Ovary (tissue), 9 donors: Measurements from ENCODE around the gene MMP24. TPM values are rescaled to one million over a fixed set of nuclear protein-coding genes. Genes with fewer than 3 reads are reported as not detected.
A peak's percentile ranks its signal among the peaks of the same experiment; 100 is the strongest.

ENCODE experiments used
- DNase-seq, 5 donors: peaks; one replicate each; pipeline ENCODE4 v3.0.0-alpha.2; 2019 to 2020
- H3K27ac ChIP-seq, 2 donors: fragments of 200-600 bp; one replicate each; pipeline versions ENCODE4 v1.5.1 to v1.8.0; 2019 to 2022
- H3K27me3 ChIP-seq: fragments of 200-600 bp; one replicate; pipeline ENCODE4 v1.8.0; 2022
- H3K36me3 ChIP-seq: fragments of 200-600 bp; sonication (generic); one replicate; pipeline ENCODE4 v1.5.1; 2019
- H3K4me1 ChIP-seq: one replicate; pipeline ENCODE4 v1.8.1; 2013; ENCODE audit warnings: mild to moderate bottlenecking, moderate library complexity; ENCODE audit not compliant: insufficient read depth
- H3K4me3 ChIP-seq: fragments of 200-600 bp; sonication (generic); one replicate; pipeline ENCODE4 v1.5.1; 2017
- H3K9me3 ChIP-seq, 2 donors: fragments of 200-600 bp in 1 of 2; sonication (generic) in 1 of 2; one replicate each; pipeline versions ENCODE4 v1.5.1 to v1.8.1; 2013 to 2019; ENCODE audit warnings: mild to moderate bottlenecking in 1 of 2, moderate library complexity in 1 of 2
- EP300 ChIP-seq: sonication (generic); formaldehyde crosslinking; IDR thresholded peaks from one replicate; pipeline ENCODE4 v1.6.1; 2017; ENCODE audit warnings: antibody characterized with exemption
- POLR2A ChIP-seq: fragments of 450-650 bp; IDR thresholded peaks from one replicate; pipeline ENCODE4 v1.6.1; 2017; ENCODE audit warnings: antibody characterized with exemption, mild to moderate bottlenecking, moderate library complexity
- WGBS, 3 donors: extraction: QIAGEN DNeasy Blood & Tissue Kit in 1 of 3; methylation state at CpG; one replicate each; pipeline versions ENCODE4 v1.1.5 to v1.1.7; 2013 to 2017; 5-methylcytosine and 5-hydroxymethylcytosine counted together
- intact Hi-C, 4 donors: fragments of 100-400 bp; cut with DNase I; formaldehyde crosslinking; loops; one replicate each; pipeline versions ENCODE4 v1.11.0 to v1.15.1; 2022 to 2023
- polyA plus RNA-seq, 2 donors: library from polyadenylated mRNA; stranded (reverse); fragments of 200-250 nt in 1 of 2; fragments of 350-450 nt in 1 of 2; fragmentation: Illumina TruSeq in 1 of 2; extraction: RNeasy Lipid Tissue Mini Kit (QIAGEN cat#74804) in 1 of 2; gene quantifications; one replicate each; pipeline ENCODE4 v1.2.3, GENCODE V29; 2013 to 2014
- total RNA-seq, 7 donors: library from RNA; depleted of rRNA in 2 of 7; stranded (reverse); fragments of >200 nt in 2 of 7; fragmentation: NEBNext Ultra II Directional in 3 of 7; extraction: Animal tissue kit (Norgen Biotek cat#: 25700) in 3 of 7; gene quantifications; one replicate each; pipeline versions ENCODE4 v1.1.0 to v1.2.4, GENCODE V29; 2016 to 2023
- TF ChIP-seq, protein P1 (sequence below), 3 donors: fragments of 450-650 bp in 2 of 3; fragments of 200-600 bp in 1 of 3; IDR thresholded peaks; one replicate each; pipeline versions ENCODE4 v1.5.1 to v1.8.0; 2016 to 2022; ENCODE audit warnings: antibody characterized with exemption in 3 of 3, mild to moderate bottlenecking in 1 of 3
- donor health status: DM: no; HTN: no; CAD: no; lungs with moderate emphysema.
- donor health status: DM: no; HTN: no; CAD: no.
- donor health status: Bipolar disorder and iron deficiency.
- donor health status: DM: yes; HTN: yes; CAD: no.
- donor health status: DM: no; HTN: no; CAD: no.
- donor health status: DM: yes; HTN: yes; CAD: no.

Gene MMP24
- total and polyA plus RNA-seq, 9 donors, result 0.20 to 10.8 (median 0.67) TPM

DNA sequence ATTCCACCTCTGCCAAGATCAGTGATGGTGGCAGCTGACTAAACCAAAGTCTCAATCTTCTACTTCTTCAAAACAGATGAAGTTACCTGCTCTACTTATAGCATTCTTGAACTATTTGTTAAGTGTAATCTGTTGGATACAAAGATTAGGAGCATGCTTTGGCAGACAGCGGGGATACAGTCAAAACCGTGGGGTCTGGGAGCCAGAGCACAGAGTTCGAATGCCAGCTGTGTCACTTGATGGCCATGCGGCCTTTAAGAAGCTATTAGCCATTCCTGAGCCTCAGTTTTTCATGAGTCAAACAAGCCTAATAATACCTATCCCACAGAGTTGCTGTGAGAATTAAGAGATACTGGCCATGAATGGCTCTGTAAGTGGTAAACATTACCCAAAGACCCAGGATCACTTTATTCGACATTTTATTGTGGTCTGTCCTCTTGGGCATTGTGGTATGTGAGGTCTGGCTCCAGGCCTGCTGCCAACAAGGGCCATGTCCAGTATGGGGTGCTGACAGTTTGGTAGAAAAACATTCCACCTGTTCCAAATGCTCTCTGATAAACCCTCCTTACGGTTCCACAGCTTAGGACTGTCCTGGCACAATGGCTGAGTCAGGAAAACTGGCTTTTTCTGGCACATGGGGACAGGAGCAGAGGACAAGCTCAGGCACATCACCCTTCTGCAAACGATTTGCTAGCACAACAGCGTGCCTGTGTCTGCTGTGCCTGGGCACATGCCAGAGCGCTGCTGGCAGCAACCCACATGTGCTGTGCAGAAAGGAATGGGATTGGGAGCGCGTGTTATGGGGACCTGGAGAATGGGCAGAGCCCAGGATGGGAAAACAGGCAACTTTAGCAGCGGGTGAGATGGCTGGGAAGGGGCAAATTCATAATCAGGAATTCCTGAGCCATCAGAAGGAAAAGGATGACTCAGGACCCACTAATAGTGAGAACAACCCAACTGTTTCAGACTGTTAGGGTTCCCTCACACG is 81.5 kb downstream of the MMP24 start:
- intact Hi-C loops, result no loop called here

DNA sequence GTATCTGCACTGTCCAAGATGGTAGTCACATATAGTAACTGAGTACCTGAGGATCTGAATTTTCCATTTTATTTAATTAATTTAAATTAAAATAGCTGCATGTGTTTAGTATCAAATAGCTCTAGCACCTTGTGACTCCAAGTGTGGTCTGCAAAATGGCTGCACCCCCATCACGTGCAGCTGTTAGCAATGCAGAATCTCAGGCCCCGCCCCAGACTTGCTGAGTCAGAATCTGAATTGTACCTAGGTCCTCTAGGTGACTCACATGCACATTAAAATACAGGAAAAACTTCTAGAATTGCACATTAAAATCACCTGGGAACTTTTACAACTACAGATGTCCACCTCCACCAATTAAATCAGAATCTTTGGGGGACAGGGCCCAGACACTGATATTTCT is 84.9 kb downstream of the MMP24 start:
- intact Hi-C loops, result no loop called here
- Histone ChIP-seq H3K4me1 (no peaks in the 10 kb centered on the region), H3K36me3 (no peaks in the 10 kb centered on the region), H3K9me3 (no peaks in the 10 kb centered on the region), H3K4me3 (no peak overlapping the region), H3K27ac (no peak overlapping the region), H3K27me3 (no peaks in the 10 kb centered on the region)
- TF ChIP-seq, protein P1, sequence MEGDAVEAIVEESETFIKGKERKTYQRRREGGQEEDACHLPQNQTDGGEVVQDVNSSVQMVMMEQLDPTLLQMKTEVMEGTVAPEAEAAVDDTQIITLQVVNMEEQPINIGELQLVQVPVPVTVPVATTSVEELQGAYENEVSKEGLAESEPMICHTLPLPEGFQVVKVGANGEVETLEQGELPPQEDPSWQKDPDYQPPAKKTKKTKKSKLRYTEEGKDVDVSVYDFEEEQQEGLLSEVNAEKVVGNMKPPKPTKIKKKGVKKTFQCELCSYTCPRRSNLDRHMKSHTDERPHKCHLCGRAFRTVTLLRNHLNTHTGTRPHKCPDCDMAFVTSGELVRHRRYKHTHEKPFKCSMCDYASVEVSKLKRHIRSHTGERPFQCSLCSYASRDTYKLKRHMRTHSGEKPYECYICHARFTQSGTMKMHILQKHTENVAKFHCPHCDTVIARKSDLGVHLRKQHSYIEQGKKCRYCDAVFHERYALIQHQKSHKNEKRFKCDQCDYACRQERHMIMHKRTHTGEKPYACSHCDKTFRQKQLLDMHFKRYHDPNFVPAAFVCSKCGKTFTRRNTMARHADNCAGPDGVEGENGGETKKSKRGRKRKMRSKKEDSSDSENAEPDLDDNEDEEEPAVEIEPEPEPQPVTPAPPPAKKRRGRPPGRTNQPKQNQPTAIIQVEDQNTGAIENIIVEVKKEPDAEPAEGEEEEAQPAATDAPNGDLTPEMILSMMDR (IDR thresholded peaks at IDR 0.05), result no peak
- TF ChIP-seq EP300 (no peak), POLR2A (no peak)
- DNase-seq, result no peak
- 90 to 94% (median 91%) methylated on average over 2 of the region's 2 CpGs for WGBS, 3 donors

More for the DNA sequence above, 81.5 kb downstream of the MMP24 start:
- H3K9me3 ChIP-seq, result no peaks in the 10 kb centered on the region
- no peak overlapping the region for H3K27ac ChIP-seq
- TF ChIP-seq, protein P1 (IDR thresholded peaks at IDR 0.05), result no peak
- no peak for TF ChIP-seq POLR2A
- TF ChIP-seq EP300, result no peak
- H3K4me3 ChIP-seq, result no peak overlapping the region
- no peaks in the 10 kb centered on the region for H3K4me1 ChIP-seq
- no peaks in the 10 kb centered on the region for H3K27me3 ChIP-seq
- H3K36me3 ChIP-seq, result no peaks in the 10 kb centered on the region
- WGBS, 3 donors, result 74 to 76% (median 74%) methylated on average over 13 of the region's 13 CpGs
- DNase-seq, result peak in 1 of 5 donors; percentile 35

DNA sequence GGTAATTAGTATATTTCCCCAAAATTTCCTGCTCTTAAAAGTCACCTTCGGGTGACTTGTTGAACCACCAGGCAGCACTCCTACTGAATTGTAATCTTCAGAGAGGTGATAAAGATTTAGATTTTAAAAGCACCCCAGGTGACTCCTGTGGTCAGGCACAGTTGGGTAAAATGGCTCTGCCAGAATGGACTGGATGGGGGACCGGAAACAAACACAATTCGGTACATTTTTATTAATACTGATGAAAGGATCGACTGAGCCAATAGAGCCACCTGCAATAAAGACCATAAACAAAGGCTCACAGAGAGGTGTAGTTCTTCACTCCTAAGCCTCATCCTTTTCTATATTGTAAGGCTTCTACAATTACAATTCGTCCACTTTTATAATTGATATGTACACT is 85.3 kb downstream of the MMP24 start:
- H3K27me3 ChIP-seq, result no peaks in the 10 kb centered on the region
- no peak overlapping the region for H3K27ac ChIP-seq
- no peaks in the 10 kb centered on the region for H3K36me3 ChIP-seq
- no peak overlapping the region for H3K4me3 ChIP-seq
- WGBS, 3 donors, result 91 to 93% (median 91%) methylated on average over 5 of the region's 5 CpGs
- intact Hi-C loops, result no loop called here
- H3K9me3 ChIP-seq, result no peaks in the 10 kb centered on the region
- DNase-seq, result no peak
- TF ChIP-seq EP300 (no peak), POLR2A (no peak)
- TF ChIP-seq, protein P1 (IDR thresholded peaks at IDR 0.05), result no peak
- H3K4me1 ChIP-seq, result no peaks in the 10 kb centered on the region

DNA sequence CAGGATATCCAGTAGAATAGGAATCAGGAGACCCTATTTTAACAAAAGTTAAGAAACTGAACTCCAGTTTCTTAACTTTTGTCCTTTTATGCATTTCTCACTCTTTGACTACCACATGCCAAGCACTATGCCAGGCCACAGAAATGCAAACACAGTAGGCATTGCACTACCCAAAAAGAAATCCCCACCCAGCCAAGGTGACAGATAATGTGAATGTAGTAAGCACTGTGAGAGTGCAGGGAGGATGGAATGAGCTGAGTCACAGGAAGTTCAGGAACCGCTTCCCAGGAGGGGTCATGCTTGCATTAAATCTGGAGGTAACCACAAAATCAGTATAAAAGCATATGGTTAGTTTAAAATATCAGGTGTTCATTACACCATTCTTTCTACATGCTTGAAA is 85.8 kb downstream of the MMP24 start:
- 58 to 90% (median 87%) methylated on average over 1 of the region's 1 CpG for WGBS, 3 donors
- intact Hi-C loops, result no loop called here
- DNase-seq, result no peak
- H3K9me3 ChIP-seq, result no peaks in the 10 kb centered on the region
- H3K4me3 ChIP-seq, result no peak overlapping the region
- H3K27ac ChIP-seq, result no peak overlapping the region
- H3K4me1 ChIP-seq, result no peaks in the 10 kb centered on the region
- TF ChIP-seq POLR2A (no peak), EP300 (no peak)
- TF ChIP-seq, protein P1 (IDR thresholded peaks at IDR 0.05), result no peak
- no peaks in the 10 kb centered on the region for H3K27me3 ChIP-seq
- H3K36me3 ChIP-seq, result no peaks in the 10 kb centered on the region
